Left ventricle myocardium inferior (tissue), 1 donor: ENCODE results near the gene GALM. TPM values are rescaled to one million over a fixed set of nuclear protein-coding genes. Genes with fewer than 3 reads are reported as not detected.

Source experiments
- DNase-seq: peaks from one replicate; pipeline ENCODE4 v3.0.0-alpha.2; 2020
- H3K27ac ChIP-seq: fragments of 200-600 bp; replicated peaks from 2 replicates; pipeline ENCODE4 v1.8.0; 2021
- H3K27me3 ChIP-seq: fragments of 200-600 bp; 2 replicates; pipeline ENCODE4 v1.8.0; 2021; ENCODE audit warnings: low read depth
- H3K36me3 ChIP-seq: fragments of 200-600 bp; 2 replicates; pipeline ENCODE4 v1.8.0; 2021
- H3K4me1 ChIP-seq: fragments of 200-600 bp; 2 replicates; pipeline ENCODE4 v1.8.0; 2021
- H3K4me3 ChIP-seq: fragments of 200-600 bp; 2 replicates; pipeline ENCODE4 v1.8.0; 2021; ENCODE audit warnings: mild to moderate bottlenecking, moderate library complexity
- H3K9me3 ChIP-seq: fragments of 200-600 bp; replicated peaks from 2 replicates; pipeline ENCODE4 v1.8.0; 2021
- CTCF ChIP-seq: fragments of 200-600 bp; IDR thresholded peaks from 2 replicates; pipeline ENCODE4 v1.8.0; 2021; ENCODE audit warnings: antibody characterized with exemption, mild to moderate bottlenecking, borderline replicate concordance
- intact Hi-C: fragments of 100-400 bp; cut with micrococcal nuclease; formaldehyde crosslinking; loops from one replicate; pipeline ENCODE4 v1.11.0; 2022
- total RNA-seq: library from RNA; stranded (reverse); fragmentation: NEBNext Ultra II Directional; extraction: Animal tissue kit (Norgen Biotek cat#: 25700); gene quantifications from one replicate; pipeline ENCODE4 v1.2.1, GENCODE V29; 2021
- donor health status: DM: no; HTN: yes; CAD: no; lungs with severe emphysema.

The GALM gene
- total RNA-seq, 1 donor from 2014 or later, result 14.4 TPM

- peaks cover 79% of the 10 kb centered on the region for H3K36me3 ChIP-seq
- H3K4me1 ChIP-seq, result no peaks in the 10 kb centered on the region
- no peak overlapping the region for H3K27ac ChIP-seq
- no peak for DNase-seq
- H3K27me3 ChIP-seq, result no peaks in the 10 kb centered on the region
- no peaks in the 10 kb centered on the region for H3K9me3 ChIP-seq
- TF ChIP-seq CTCF, result no peak
- intact Hi-C loops, result no loop called here
- no peak overlapping the region for H3K4me3 ChIP-seq
Measured at GRCh38 chr2:38683766-38684165, 17.9 kb downstream of the GALM start.

DNA sequence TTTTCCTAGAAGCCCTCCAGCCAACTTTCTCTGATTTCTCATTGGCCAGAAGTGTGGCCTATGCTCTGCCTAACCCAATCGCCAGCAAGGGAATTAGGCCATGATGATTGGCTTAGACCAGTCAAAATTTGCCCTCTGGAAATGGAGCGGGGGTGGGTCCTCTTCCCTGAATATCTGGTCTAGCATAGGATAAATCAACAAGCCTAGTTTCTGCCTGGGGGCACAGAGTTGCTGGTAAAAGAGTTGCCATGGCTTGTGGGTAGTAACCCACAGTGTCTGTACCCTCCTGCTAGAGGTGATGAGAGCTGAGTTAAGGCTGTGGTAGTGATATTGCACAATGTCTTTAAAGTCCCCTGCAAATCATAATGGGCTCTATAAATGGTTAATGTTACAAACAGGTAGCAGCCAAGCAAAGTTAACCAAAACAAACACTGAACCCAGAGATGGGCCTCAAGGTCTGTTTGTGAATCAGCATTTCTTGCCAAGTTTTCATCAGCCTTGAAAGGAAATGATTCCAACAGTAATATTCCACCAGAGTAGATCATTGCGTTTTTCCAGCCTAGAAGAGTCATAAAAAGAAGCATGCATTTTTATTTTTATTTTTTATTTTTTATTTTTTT lies 19.3 kb downstream of the GALM start:
- Histone ChIP-seq H3K4me3 (no peak overlapping the region), H3K27me3 (no peaks in the 10 kb centered on the region), H3K9me3 (no peaks in the 10 kb centered on the region), H3K36me3 (peaks cover 69% of the 10 kb centered on the region), H3K27ac (no peak overlapping the region), H3K4me1 (no peaks in the 10 kb centered on the region)
- intact Hi-C loops, result no loop called here
- TF ChIP-seq CTCF, result no peak
- DNase-seq, result no peak

DNA sequence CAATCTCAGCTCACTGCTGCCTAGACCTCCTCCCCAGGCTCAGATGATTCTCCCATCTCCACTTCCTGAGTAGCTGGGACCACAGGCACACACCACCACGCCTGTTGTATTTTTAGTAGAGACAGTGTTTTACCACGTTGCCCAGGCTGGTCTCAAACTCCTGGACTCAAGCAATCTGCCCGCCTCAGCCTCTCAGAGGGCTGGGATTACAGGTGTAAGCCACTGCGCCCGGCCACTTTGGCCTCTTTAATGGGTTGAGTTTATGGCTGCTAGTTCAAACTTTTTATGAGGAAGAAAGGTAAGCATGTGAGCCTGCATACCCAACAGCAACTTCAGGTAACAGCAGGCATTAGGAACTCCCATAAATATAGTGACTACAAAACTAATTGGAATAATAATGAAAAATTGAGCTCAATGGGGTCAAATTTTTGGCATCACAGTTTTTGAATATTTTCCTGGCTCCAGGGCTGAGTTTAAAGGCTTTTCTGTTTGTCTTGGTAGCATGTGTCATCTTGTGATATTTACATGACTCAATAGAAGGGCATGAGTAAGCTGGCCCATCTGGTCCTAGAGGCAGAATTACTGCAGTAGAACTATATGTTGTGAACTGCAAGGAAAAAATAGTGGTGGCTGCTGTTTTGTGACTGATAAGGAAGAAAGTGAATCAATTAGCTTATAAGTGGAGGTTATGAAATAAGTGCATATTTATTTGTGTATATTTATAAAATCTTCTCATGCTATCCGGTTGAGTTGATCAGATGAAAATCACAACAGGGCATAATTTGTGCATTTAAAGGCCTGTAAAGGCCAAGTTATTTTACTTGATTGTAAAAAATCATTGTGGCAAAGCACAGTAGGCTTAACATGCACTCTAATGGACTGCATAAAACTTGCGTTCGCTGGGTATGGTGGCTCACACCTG lies 24.8 kb downstream of the GALM start:
- H3K36me3 ChIP-seq, result peaks cover 28% of the 10 kb centered on the region
- intact Hi-C loops, result no loop called here
- TF ChIP-seq CTCF, result no peak

DNA sequence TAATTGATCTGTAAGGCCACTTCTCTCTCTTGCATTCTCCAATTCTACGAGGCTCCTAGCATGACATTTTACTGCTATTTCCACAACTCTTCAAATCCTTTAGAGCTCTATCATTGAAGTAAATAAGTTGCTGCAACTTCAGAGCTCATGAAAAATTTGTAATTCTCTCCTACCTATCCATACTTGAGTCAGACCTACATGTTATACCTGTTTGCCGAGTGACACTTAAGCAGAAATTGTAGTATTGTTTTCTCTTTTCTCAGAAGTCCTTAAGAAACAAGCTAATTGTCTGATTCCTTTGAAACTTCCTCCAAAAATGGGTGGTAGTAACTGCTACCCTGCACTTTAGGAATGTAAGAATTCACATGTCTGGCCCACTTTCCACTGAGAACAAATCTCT lies 26.1 kb downstream of the GALM start:
- no peaks in the 10 kb centered on the region for H3K9me3 ChIP-seq
- no peak overlapping the region for H3K4me3 ChIP-seq
- TF ChIP-seq CTCF, result no peak
- H3K36me3 ChIP-seq, result peaks cover 21% of the 10 kb centered on the region
- H3K27ac ChIP-seq, result no peak overlapping the region
- DNase-seq, result no peak
- no peaks in the 10 kb centered on the region for H3K4me1 ChIP-seq
- intact Hi-C loops, result no loop called here
- no peaks in the 10 kb centered on the region for H3K27me3 ChIP-seq

More for the DNA sequence above, 24.8 kb downstream of the GALM start:
- no peak overlapping the region for H3K27ac ChIP-seq
- H3K4me1 ChIP-seq, result no peaks in the 10 kb centered on the region
- H3K4me3 ChIP-seq, result no peak overlapping the region
- H3K27me3 ChIP-seq, result no peaks in the 10 kb centered on the region
- H3K9me3 ChIP-seq, result no peaks in the 10 kb centered on the region
- no peak for DNase-seq

GRCh38 chr2:38692636-38693318 lies 26.9 kb downstream of the GALM start:
- Histone ChIP-seq H3K4me3 (no peak overlapping the region), H3K4me1 (no peaks in the 10 kb centered on the region), H3K9me3 (no peaks in the 10 kb centered on the region), H3K27me3 (no peaks in the 10 kb centered on the region), H3K27ac (no peak overlapping the region), H3K36me3 (peaks cover 13% of the 10 kb centered on the region)
- intact Hi-C loops, result no loop called here
- DNase-seq, result no peak
- no peak for TF ChIP-seq CTCF
